ENCODE results near the gene SHC2. TPM values are rescaled to one million over a fixed set of nuclear protein-coding genes. Genes with fewer than 3 reads are reported as not detected.
"Not testable (repeated sequence)": the region's sequence is repeated elsewhere in the genome, so short reads cannot be mapped to it uniquely, and the experiment has no call there.

Gene SHC2
- total RNA-seq, 1 donor from 2014 or later, result 343 TPM

- no peak for TF ChIP-seq CTCF (IDR thresholded peaks at IDR 0.05; ENCODE audit: partially characterized antibody, unreplicated experiment)
- peaks cover 12% of the 10 kb centered on the region for H3K9me3 Mint-ChIP-seq (ENCODE audit: unreplicated experiment)
- peaks cover 5% of the 10 kb centered on the region for H3K36me3 Mint-ChIP-seq (ENCODE audit: unreplicated experiment)
- no peaks in the 10 kb centered on the region for H3K4me1 Mint-ChIP-seq (ENCODE audit: low read depth, unreplicated experiment)
- H3K4me3 Mint-ChIP-seq (ENCODE audit: unreplicated experiment), result no peak overlapping the region
- DNase-seq, result no peak
- H3K27me3 Mint-ChIP-seq (ENCODE audit: unreplicated experiment), result peaks cover 17% of the 10 kb centered on the region
- H3K27ac Mint-ChIP-seq (ENCODE audit: unreplicated experiment), result no peak overlapping the region
These were observed 61.5 kb downstream of the SHC2 start for GRCh38 chr19:399370-399769.

- Mint-ChIP-seq H3K4me1 (ENCODE audit: low read depth, unreplicated experiment) (no peaks in the 10 kb centered on the region), H3K9me3 (ENCODE audit: unreplicated experiment) (peaks cover 16% of the 10 kb centered on the region), H3K27ac (ENCODE audit: unreplicated experiment) (no peak overlapping the region), H3K36me3 (ENCODE audit: unreplicated experiment) (peaks cover 5% of the 10 kb centered on the region), H3K4me3 (ENCODE audit: unreplicated experiment) (no peak overlapping the region), H3K27me3 (ENCODE audit: unreplicated experiment) (peaks cover 21% of the 10 kb centered on the region)
- no peak for DNase-seq
- TF ChIP-seq CTCF (IDR thresholded peaks at IDR 0.05; ENCODE audit: partially characterized antibody, unreplicated experiment), result no peak
These were observed 62.1 kb downstream of the SHC2 start for GRCh38 chr19:398719-399118.

- H3K9me3 Mint-ChIP-seq (ENCODE audit: unreplicated experiment), result peaks cover 21% of the 10 kb centered on the region
- H3K4me1 Mint-ChIP-seq (ENCODE audit: low read depth, unreplicated experiment), result no peaks in the 10 kb centered on the region
These were observed 62.7 kb downstream of the SHC2 start for GRCh38 chr19:397941-398706.

GRCh38 chr19:397321-397720, 63.5 kb downstream of the SHC2 start:
- TF ChIP-seq CTCF (IDR thresholded peaks at IDR 0.05; ENCODE audit: partially characterized antibody, unreplicated experiment), result no peak
- no peak overlapping the region for H3K27ac Mint-ChIP-seq (ENCODE audit: unreplicated experiment)
- no peak overlapping the region for H3K4me3 Mint-ChIP-seq (ENCODE audit: unreplicated experiment)
- peaks cover 24% of the 10 kb centered on the region for H3K9me3 Mint-ChIP-seq (ENCODE audit: unreplicated experiment)
- no peak for DNase-seq
- H3K4me1 Mint-ChIP-seq (ENCODE audit: low read depth, unreplicated experiment), result no peaks in the 10 kb centered on the region
- peaks cover 23% of the 10 kb centered on the region for H3K27me3 Mint-ChIP-seq (ENCODE audit: unreplicated experiment)
- H3K36me3 Mint-ChIP-seq (ENCODE audit: unreplicated experiment), result peaks cover 5% of the 10 kb centered on the region

More at GRCh38 chr19:397941-398706, 62.7 kb downstream of the SHC2 start:
- DNase-seq, result no peak
- no peak for TF ChIP-seq CTCF (IDR thresholded peaks at IDR 0.05; ENCODE audit: partially characterized antibody, unreplicated experiment)
- no peak overlapping the region for H3K4me3 Mint-ChIP-seq (ENCODE audit: unreplicated experiment)
- H3K27me3 Mint-ChIP-seq (ENCODE audit: unreplicated experiment), result peaks cover 24% of the 10 kb centered on the region
- H3K36me3 Mint-ChIP-seq (ENCODE audit: unreplicated experiment), result peaks cover 5% of the 10 kb centered on the region
- H3K27ac Mint-ChIP-seq (ENCODE audit: unreplicated experiment), result peak overlapping the region; percentile 28

GRCh38 chr19:395467-395866, 65.4 kb downstream of the SHC2 start:
- Mint-ChIP-seq H3K27me3 (ENCODE audit: unreplicated experiment) (peaks cover 27% of the 10 kb centered on the region), H3K27ac (ENCODE audit: unreplicated experiment) (no peak overlapping the region), H3K36me3 (ENCODE audit: unreplicated experiment) (peaks cover 5% of the 10 kb centered on the region), H3K9me3 (ENCODE audit: unreplicated experiment) (peaks cover 24% of the 10 kb centered on the region), H3K4me3 (ENCODE audit: unreplicated experiment) (no peak overlapping the region), H3K4me1 (ENCODE audit: low read depth, unreplicated experiment) (no peaks in the 10 kb centered on the region)
- no peak for DNase-seq
- TF ChIP-seq CTCF (IDR thresholded peaks at IDR 0.05; ENCODE audit: partially characterized antibody, unreplicated experiment), result no peak

- H3K4me3 Mint-ChIP-seq (ENCODE audit: unreplicated experiment); H3K27ac Mint-ChIP-seq (ENCODE audit: unreplicated experiment); H3K4me1 Mint-ChIP-seq (ENCODE audit: low read depth, unreplicated experiment); H3K36me3 Mint-ChIP-seq (ENCODE audit: unreplicated experiment); DNase-seq: not testable (repeated sequence)
- H3K9me3 Mint-ChIP-seq (ENCODE audit: unreplicated experiment), result peaks cover 24% of the 10 kb centered on the region
- H3K27me3 Mint-ChIP-seq (ENCODE audit: unreplicated experiment), result peaks cover 27% of the 10 kb centered on the region
These were observed 66.0 kb downstream of the SHC2 start for GRCh38 chr19:394857-395256.

- not testable (repeated sequence) for H3K27ac Mint-ChIP-seq (ENCODE audit: unreplicated experiment); H3K4me3 Mint-ChIP-seq (ENCODE audit: unreplicated experiment); H3K36me3 Mint-ChIP-seq (ENCODE audit: unreplicated experiment); DNase-seq; H3K4me1 Mint-ChIP-seq (ENCODE audit: low read depth, unreplicated experiment)
- Mint-ChIP-seq H3K9me3 (ENCODE audit: unreplicated experiment) (peaks cover 23% of the 10 kb centered on the region), H3K27me3 (ENCODE audit: unreplicated experiment) (peaks cover 24% of the 10 kb centered on the region)
These were observed 67.3 kb downstream of the SHC2 start for GRCh38 chr19:393560-393959.

All from glutamatergic neuron (in vitro differentiated cells).